HG02840 (cell line): ENCODE data around the gene TRIP13.

ENCODE experiments used
- ATAC-seq: cut with Tn5 transposase; IDR thresholded peaks from one replicate; pipeline ENCODE4 v1.9.1; 2021; ENCODE audit warnings: mild to moderate bottlenecking, moderate library complexity, moderate number of reproducible peaks; ENCODE audit not compliant: unreplicated experiment, low FRiP score

Gene TRIP13

DNA sequence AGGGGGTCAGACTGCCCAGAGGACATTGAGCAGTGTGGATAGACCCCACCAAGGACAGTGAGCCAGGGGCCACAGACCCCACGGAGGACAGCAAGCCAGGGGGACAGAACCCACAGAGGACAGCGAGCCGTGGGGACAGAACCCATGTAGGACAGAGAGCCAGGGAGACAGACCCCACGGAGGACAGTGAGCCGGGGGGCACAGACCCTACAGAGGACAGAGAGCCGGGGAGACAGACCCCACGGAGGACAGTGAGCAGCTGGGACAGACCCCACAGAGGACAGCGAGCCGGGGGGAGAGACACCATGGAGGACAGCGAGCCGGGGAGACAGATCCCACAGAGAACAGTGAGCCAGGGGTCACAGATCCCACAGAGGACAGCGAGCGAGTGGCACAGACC lies 38.5 kb upstream of the TRIP13 start:
- ATAC-seq, result no peak

DNA sequence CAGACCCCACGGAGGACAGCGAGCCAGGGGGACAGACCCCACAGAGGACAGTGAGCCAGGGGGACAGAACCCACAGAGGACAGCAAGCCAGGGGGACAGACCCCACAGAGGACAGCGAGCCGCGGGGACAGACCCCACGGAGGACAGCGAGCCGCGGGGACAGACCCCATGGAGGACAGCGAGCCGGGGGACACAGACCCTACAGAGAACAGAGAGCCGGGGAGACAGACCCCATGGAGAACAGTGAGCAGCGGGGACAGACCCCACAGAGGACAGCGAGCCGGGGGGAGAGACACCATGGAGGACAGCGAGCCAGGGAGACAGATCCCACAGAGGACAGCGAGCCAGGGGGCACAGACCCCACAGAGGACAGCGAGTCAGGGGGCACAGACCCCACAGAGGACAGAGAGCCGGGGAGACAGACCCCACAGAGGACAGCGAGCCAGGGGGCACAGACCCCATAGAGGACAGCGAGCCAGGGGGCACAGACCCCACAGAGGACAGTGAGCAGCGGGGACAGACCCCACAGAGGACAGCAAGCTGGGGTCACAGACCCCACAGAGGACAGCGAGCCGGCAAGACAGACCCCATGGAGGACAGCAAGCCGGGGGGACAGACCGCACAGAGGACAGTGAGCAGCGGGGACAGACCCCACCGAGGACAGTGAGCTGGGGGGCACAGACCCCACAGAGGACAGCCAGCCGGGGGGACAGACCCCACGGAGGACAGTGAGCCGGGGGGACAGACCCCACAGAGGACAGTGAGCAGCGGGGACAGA lies 37.5 kb upstream of the TRIP13 start:
- no peak for ATAC-seq

DNA sequence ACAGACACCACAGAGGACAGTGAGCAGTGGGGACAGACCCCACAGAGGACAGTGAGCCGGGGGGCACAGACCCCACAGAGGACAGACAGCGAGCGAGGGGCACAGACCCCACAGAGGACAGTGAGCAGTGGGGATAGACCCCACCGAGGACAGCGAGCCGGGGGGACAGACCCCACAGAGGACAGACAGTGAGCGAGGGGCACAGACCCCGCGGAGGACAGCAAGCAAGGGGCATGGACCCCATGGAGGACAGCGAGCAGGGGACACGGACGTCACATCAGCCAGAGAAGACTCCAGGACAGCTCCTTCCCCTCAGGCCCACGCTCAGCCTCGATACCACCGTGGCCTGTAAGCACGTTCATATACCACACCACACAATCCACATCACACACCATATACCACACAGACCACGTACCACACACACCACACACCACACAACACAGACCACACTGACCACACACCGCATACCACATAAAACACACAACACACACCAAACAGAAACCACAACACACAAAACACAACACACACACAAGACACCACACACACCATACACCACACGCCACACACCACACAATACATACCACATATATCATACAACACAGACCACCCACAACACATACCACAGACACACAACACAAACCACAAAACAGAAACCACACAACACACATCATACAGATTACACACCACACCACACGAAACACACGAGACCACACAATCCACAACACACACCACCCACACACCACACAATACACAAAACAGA lies 36.7 kb upstream of the TRIP13 start:
- no peak for ATAC-seq

DNA sequence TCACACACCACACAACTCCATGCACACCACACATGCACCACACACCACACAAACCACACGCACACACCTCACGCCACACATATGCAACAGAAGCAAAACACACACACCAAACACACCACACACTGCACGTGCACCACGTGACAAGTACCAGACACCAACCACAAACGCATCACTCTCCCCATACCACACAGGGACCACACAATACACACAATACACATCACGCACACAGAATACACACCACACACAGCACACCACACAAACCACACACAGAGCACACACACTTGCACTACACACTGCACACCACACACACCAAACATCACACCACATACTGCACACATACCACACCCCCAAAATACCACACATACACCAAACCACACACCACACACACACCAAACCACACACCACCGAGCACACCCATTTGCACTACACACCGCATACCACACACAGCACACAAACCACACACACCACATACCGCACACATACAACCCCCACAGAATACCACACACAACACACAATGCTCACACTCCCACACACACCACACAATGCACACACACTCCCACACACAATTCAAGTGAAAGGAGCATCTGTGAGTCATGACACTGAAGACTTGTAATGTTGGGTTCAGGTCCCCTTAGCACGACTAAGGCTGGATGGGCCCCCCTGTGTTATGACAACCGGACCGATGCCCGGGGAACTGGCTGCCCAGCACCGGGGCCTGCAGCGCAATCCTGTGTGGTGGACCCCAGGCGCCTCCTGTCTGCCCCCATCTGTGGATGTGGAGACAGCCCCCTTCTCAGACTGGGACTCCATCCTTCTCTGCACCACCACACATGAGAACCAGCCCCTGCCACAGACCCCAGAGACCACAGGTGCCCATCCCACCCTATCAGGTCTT lies 35.9 kb upstream of the TRIP13 start:
- ATAC-seq, result no peak

DNA sequence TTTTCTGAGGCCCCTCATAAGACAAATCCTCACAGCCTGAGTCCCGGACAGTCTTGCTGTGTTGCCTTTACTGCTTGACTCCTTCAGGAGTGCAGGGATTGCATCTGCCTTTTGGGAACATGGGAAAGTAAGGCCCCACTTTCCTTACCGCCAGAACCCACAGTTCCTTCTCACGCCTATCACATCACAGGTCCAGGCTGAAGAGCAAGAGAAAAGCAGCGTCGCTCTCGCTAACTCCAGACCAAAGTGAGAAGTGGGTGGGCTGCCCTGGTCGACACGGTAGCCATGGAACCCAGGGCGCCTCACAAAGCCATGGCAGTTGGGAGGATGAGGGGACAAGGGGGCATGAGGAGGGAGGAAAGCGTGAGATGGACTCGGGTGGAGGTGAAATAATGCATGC lies 34.0 kb upstream of the TRIP13 start:
- no peak for ATAC-seq

DNA sequence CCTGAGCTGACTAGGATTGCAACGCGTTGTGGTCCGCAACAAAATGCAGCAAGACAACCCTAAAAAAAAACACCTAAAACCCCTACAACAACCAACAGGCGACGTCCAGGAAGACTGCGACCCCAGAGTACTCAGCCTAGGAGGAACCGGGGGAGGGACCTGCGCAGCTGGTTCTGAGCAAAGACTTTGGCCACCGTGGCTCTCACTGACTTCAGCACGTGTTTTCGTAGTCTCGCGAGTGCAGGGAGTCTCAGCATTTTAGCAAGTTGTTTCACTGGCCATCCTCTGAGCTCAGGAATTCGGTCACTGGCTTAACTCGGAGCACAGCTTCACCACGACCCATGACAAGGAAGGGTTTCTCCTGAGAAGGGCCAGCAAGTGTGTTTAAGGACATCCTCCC lies 33.3 kb upstream of the TRIP13 start:
- ATAC-seq, result no peak

DNA sequence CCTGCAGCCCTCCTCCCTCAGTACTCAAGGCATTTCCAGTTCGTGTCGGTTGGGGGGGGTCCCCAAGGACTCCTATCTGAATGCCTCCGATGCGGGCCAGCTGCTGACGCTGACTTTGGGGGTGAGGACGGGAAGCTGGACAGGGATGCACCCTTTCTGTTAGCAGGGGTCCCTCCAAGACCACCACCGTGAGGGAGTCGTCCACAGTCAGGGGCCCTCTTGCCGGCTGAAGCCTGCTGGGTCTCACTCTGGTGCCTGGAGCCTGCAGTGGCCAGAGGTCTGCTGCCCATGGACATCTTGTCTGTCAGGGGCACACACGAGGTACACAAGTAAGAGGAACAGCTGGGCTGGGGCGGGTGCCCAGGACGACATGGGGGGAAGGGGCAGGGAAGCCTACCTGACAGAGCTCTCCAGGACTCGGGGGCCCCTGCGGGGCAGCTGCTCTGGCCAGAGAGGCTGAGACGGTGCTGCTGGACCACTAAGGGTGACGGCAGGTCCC lies 32.8 kb upstream of the TRIP13 start:
- no peak for ATAC-seq

DNA sequence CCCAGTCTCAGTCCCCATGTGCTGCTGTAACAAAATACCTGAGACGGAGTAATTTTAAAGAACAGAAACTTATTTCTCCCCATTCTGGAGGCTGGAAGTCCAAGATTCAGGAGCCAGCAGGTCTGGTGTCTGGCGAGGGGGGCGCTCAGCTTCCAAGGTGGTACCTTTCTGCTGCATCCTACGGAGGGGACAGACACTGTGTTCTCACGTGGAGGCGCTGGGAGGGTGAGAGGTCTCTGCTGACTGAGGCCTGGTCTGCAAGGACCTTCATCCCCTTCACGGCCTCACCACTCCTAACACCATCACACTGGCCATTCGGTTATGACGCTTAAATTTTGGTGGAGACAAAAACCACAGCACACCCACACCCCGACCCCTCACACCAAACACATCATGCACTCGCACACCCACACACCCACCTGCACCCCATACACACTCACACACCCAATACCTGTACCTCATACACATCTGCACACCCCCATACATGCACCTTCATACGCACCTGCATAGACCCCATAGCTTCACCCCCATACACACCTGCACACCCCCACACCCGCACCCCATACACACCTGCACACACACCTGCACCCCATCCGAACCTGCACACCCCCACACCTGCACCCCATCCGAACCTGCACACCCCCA lies 32.1 kb upstream of the TRIP13 start:
- no peak for ATAC-seq

DNA sequence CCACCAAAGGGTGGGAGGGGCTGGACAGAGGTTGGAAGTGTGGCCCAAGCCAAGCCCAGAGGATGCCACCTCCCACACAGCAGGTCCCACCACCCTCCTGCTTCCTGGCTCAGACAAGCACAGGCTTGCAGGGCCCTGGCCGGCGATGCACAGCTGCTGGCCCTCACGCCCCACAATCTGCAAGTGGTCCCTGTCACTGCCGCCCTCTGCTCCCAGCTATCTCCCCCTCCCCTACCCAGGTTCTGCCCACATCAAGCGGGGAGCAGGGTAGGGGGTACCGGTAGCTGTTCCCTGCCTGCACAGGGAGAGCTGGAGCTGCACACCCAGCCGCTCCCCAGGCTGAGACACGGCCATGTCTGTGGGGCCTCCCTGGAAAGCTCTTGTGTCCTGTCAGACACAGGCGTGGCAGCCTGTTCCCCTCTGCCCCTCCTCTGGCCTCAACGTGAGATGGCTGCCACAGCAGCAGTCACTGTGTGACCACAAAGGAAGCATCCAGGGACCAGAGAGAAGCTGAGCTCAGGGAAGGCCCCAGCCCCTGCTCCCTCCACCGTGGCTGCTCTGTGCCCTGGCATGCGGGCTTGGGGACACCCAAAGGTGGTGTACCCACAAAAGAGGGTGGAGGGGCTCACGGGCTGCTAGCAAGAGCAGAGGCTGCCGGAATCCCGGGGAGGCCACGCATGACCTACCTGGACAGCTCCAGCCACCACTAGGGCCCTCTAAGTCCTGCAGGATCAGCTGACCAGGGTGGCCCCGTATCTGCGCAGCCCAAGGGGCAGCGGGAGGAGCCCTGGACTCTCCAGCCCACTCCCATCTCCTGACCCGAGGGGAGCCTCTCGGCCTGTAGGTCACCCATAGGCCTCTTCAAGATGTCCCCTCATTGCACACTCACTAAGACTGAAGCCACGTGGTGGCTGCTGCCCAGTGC lies 31.0 kb upstream of the TRIP13 start:
- no peak for ATAC-seq

DNA sequence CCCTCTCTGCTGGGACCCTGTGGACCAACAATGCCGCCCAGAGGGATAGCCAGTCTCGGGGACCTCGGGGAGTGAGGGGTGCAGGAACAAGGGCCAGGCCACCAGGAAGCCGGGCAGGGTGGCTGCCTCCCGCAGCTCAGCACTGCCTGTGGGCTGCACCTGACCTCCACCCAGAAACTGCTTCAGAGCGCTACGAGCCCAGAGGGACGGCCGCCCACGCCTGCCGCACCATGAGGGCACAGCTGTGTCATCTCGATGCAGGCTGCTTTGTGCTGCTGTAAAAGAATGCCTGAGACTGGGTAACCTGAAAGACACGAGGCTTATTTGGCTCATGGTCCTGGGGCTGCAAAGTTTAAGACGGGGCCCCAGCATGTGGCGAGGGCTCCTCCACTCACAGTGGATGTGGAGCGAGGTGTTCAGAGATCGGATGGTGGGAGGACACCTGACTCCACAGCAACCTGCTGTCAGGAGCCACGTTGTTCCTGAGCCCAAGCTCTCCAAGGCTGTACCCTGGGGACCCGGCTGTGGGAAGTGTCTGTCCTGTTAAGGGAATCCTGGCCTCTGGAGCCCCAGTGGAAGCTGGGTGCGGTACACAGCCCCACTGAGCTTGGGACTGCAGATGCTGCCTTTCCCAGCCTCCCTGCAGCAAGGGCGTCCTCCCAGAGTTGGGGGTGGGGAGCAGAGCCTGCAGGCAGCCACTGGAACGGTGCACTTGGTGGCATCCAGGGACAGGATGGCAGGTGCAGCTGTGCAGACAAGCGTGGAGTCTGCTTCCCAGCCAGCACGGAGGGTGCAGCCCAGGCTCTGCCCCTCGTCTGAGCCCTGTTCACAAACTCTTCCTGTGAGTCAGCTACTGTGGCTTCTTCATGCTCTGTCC lies 30.1 kb upstream of the TRIP13 start:
- no peak for ATAC-seq

DNA sequence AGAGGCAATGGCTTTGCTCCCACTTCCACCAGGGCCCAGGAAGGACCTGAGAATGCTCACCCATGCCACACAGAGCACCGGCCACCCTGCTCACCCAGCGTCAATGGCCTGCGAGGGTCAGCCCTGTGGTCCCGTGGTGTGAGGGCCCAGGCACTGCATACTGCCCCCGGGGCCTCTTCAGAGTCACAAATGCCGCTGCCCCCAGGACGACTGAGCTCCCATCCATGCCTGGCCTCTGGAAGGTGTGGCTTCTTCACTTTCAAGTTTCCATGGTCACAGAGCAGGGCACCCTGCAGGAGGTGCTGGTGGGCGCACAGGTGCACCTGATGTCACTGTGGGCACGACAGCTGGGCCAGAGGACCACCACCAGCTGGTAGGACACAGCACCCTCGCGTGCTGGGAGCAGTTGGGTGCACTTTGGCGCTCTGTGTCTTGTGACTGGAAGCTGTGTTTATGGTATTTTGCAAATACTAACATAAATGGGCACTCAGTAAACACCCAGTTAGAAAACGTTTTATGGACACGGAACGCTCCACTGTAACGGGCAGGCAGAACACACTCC lies 29.4 kb upstream of the TRIP13 start:
- ATAC-seq, result no peak

DNA sequence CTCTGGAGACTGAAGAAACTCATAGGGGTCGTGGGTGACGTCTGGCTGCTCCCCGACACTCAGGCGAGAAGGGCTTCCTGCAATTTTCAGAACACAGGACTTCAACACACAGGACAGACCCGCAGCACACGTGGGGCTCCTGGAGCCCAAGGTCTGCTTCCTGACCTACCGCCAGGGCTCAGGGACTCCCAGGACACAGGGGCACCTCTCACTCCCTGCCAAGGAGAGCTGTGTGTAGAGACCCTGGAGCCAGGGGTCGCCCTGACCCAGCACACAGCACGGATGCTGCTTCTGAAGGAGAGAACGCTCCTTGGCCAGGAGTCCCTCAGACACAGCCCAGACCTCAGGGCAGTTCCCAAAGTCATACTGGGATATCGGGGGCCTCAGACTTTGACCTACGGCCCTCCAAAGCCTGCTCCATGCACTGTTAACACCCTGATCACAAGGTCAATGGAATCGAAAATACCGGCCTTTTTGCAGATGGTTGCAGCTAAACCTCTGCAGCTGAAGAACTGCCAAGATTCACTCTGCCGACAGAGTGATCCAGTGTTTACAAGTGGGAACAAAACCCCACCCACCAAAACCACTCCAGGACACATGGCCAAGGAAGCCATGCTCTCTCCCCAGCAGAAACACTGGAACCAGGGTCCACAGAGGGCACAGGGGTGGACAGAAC lies 28.1 kb upstream of the TRIP13 start:
- ATAC-seq, result no peak

DNA sequence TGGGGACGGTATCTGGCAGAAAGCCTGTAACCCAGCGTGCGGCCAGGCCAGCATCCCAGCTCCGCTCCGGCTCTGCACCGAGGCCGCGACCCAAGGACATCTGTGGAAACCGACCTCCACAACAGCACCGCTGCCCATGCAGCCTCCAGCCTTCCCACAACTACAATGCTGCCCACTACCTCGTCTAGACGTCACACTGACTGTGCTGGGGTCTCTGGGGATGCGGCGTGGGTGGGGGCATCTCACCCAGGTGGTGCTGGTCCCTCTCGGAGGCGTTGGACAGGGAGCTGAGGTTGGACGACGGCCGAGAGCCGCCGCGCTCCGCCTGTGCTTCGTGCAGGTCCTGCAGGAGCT lies 27.5 kb upstream of the TRIP13 start:
- no peak for ATAC-seq

DNA sequence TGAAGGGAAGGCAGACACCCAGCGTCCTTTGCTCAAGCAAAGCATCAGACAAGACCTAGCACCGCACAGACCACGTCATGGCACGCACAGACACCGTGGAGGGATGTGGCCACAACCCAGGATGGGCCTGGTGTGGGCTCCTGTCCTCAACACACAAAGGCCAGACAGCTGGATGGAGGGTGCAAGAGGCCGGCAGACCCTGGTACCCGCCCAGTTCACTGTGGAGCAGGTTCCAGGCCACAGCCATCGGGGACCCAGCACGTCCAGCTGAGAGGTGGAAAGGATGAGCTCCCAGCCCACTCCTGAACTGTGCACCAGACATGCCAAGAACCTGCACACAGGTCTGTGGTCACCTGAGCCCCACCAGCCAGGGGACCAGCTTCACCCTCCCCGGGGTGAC lies 26.9 kb upstream of the TRIP13 start:
- ATAC-seq, result no peak

DNA sequence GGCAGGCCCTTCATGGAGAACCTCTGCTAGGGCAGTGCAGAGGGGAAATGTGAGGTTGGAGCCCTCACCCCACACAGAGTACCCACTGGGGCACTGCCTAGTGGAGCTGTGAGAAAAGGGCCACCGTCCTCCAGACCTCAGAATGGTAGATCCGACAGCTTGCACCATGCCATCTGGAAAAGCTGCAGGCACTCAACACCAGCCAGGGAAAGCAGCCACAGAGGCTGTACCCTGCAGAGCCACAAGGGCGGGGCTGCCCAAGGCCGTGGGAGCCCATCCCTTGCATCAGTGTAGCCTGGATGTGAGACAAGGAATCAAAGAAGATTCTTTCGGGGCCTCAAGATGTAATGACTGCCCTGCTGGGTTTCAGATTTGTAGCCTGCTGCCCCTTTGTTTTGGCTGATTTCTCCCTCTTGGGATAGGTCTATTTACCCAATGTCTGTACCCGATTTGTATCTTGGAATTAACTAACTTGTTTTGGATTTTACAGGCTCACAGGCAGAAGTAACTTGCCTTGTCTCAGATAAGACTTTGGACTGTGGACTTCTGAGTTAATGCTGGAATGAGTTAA lies 25.3 kb upstream of the TRIP13 start:
- no peak for ATAC-seq

DNA sequence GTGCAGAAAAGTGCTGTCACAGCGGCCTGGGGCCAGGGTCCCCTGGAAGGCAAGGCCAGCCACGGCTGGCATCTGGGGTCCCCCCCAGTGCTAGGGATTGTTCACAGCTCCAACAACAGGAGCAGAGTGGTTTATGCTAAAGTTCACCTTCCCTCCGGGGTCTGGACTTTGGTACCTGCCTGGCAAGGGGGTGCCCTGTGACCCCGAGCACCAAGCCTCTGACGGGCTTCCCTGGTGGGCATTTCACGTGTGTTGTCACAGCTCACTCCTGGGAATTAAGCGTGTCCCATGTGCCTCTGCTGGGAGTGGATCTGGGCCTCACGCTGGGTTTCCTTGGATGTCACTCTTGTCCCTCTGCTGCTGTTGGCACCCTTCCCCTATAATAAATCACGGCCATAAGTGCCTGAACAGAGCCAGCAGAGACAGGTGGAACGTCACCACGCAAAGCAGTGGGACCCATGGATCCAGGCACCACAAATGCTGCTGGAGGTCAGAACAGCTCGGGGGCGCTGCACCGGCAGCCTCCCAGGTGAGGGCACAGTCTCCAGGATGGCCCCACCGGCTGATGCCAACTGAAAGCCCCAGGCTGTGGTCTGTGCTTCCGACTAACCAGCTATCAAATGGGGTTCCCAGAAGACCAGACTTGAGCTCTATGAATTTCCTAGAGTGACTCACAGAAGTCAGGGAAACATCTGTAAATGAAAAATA lies 24.1 kb upstream of the TRIP13 start:
- no peak for ATAC-seq

DNA sequence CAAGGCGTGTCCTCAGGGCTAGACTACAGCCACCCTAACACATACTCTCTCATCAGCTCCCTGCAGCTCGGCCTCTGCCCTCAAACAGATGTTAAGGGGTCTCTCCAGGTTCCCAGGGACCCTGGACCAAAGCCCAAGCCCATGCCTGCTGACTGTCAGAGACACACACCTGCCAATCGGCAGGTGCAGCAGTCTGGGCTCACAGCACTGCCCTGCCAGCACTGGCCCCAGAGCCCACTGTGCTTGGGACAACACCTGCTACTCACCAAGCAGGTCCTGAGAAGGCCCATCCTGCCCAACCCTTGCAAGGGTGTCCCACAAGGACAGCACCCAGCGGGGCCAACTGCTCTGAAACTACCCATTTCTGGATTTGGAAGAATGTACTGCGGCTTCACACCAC lies 21.7 kb upstream of the TRIP13 start:
- no peak for ATAC-seq
